ENCODE data around the gene HSD3B1.
A peak's percentile ranks its signal among the peaks of the same experiment; 100 is the strongest.

HSD3B1 gene

DNA sequence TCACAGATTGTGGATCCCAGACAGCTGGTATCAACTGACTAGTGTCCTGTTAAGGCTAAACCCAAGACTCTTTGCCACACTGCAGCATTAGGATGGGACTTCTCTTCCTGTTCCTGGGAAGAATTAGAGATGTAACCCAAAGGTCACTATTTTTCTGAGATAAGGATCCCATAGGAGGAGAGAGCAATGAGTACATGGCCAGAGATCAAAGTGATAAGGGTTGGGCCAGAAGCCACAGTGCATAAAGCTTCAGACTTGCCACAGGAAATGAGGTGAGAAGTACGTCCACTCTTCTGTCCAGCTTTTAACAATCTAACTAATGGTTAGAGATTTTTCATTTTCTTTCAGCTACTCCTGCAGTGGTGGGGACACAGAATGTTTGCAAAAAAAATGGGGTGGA lies at the start of gene HSD3B1:
TSS of gene HSD3B1 (plus strand) at position 270 of the 400 bp plus-strand sequence. CDS start 267 bp downstream, outside the sequence.
- no peak for DNase-seq (ENCODE audit: low spot score)

DNA sequence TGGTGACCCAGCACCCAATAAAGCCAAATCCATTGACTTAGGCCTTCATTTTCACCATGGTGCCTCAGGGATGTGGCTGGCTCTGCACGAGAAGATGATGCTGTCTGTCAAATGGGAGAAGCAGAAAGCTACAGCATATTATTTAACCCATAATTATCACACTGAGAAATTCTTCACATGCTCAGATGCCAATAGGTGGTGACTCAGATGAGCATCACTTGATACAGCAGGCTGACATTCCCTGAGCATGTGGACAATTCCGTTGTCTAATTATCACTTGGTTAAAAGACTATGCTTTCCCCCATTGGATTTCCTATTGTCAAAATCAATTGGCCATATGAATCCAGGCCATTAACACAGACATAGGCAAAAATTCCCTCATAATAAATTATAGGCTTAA lies 44.0 kb upstream of the HSD3B1 start:
- no peak for DNase-seq (ENCODE audit: low spot score)

DNA sequence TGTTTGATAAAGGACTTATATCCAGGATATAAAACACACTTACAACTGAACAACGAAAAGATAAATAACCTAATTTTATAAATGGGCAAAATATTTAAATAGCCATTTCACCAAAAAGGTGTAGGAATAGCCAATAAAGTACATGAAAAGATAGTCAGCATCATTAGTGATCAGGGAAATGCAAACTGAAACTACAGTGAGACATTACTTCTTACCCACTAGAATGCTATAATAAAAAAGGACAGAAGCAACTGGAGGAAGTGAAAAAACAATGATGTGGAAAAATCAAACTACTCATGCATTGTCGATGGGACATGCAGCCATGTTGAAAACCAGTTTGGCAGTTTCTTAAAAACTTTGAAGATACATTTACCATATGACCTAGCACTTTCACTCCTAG lies 43.4 kb upstream of the HSD3B1 start:
- no peak for DNase-seq (ENCODE audit: low spot score)

DNA sequence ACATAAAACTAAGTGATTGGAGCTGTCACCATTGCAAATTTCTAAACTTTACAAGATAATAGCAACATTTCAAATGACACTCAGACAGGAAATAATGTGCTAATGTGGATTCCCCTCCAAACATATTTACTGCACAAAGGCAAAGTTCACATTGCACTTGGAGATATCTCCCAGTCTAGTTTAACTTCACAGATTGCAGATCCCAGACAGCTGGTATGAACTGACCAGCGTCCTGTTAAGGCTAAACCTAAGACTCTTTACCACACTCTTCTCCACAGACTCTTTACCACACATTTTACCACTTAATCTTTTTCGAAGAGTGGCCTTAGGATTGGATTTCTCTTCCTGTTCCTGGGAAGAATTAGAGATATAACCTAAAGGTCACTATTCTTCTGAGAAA lies 40.6 kb upstream of the HSD3B1 start:
- DNase-seq (ENCODE audit: low spot score), result no peak

DNA sequence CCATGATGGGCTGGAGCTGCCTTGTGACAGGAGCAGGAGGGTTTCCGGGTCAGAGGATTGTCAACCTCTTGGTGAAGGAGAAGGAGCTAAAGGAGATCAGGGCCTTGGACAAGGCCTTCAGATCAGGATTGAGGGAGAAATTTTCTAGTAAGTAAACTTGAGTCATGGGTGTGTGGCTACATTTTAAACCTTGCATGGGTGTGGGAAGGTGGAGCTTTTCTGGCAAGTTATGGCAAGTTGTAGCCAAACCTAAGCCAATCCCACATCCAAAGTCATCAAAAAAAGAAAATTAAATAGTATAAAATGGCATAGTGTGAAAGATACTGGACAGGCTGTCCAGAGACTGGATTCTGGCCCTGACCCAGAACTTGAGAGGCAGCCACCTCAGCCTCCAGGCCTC lies 39.8 kb upstream of the HSD3B1 start:
- DNase-seq (ENCODE audit: low spot score), result no peak

DNA sequence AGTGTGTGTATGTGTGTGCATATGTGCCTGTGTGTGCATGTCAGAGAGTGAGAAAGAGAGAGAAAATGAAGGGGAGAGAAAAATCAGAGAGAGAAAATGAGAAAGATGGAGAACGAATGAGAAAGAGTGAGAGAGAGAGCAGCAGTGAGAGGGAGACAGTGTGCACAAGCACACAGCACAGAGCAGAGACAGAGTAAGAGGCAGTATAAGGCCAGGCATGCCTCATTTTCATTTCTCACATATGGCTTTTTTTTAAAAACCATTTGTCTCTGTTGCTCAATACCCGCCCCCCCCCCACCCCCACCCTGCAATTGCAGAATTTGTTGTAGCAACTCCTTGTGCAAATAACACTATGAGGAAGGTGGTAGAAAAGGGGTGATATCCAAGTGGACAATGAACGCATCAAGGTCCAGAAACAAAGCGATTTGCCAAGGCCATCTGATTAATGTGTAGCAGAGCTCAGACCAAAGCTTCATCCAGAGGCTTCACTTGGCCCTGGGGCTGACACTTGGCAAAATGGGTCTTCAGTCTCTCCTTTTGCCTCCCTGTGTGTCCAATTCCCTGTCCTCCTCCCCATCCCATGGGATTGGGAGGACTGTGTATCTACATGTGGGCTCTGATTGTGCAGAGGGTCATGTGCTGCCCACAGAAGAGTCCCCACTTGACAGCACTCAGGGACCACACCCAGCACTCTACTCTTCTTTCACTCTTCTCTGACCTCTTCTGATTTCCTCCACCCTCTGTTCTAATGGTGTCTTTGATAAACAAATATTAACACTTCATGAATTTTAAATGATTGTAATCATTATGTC lies 38.9 kb upstream of the HSD3B1 start:
- DNase-seq (ENCODE audit: low spot score), result no peak

DNA sequence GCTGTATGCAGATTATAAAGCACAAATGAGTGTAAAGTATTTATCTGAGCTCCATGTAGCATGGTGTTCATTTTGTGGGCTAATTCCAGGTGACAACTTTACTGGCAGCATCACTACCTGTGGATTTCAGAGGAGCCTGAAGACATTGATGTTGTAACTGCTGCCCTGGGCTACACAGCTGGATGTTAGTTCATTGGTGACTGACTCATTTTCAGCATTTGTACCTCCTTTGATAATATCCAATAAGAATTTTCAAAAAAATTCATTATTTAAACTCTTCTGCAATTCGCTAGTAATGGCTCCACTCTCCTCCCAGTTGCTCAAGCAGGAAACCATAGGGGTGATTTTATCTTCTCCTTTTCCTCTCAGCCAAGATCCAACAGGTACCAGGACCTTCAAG lies 37.3 kb upstream of the HSD3B1 start:
- DNase-seq (ENCODE audit: low spot score), result no peak

DNA sequence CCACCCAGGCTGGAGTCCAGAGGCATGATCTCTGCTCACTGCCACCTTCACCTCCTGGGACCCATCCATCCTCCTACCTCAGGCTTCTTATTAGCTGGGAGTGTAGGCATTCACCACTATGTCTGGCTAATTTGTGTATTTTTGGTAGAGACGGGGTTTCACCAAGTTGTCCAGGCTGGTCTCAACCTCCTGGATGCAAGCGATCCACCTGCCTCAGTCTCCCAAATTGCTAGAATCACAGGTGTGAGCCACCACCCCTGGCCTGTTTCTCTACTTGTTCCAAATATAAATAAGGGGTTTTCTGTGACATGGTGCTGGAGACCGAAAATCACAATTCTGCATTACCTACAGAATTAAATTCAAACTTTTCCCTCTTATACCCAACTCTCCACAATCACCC lies 36.6 kb upstream of the HSD3B1 start:
- DNase-seq (ENCODE audit: low spot score), result no peak

DNA sequence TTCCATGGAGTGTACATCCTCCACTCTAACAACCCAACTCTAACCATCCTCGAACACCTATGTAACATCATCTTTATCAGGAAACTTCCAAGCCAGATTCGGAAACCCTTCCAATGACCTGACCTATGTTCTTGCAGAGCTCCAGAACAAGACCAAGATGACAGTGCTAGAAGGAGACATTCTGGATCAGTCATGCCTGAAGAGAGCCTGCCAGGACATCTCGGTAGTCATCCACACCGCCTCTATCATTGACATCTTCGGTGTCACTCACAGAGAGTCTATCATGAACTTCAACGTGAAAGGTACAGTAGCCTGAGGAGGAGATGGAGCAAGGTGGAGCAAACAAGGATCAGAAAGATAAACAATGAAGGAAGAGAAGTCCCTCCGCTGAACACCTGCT lies 36.1 kb upstream of the HSD3B1 start:
- DNase-seq (ENCODE audit: low spot score), result no peak

DNA sequence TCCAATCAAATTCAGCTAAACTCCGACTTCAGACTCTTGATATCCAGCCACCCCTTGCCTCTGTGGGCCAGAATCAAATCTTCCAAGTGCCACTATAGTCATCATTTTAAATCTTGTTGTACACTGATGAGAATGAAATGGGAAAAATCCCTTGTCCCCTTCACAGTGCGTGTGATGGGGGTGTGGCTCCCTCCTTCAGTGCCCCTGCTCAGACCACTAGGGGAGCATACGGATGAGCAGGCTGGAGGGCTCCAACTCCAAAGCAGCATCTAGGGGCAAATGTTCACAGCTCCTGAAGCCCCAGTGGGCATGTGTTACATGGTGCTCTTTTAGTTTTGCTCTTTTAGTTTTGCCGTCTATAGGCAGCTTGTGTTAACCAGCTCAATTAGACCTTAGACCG lies 35.4 kb upstream of the HSD3B1 start:
- no peak for DNase-seq (ENCODE audit: low spot score)

DNA sequence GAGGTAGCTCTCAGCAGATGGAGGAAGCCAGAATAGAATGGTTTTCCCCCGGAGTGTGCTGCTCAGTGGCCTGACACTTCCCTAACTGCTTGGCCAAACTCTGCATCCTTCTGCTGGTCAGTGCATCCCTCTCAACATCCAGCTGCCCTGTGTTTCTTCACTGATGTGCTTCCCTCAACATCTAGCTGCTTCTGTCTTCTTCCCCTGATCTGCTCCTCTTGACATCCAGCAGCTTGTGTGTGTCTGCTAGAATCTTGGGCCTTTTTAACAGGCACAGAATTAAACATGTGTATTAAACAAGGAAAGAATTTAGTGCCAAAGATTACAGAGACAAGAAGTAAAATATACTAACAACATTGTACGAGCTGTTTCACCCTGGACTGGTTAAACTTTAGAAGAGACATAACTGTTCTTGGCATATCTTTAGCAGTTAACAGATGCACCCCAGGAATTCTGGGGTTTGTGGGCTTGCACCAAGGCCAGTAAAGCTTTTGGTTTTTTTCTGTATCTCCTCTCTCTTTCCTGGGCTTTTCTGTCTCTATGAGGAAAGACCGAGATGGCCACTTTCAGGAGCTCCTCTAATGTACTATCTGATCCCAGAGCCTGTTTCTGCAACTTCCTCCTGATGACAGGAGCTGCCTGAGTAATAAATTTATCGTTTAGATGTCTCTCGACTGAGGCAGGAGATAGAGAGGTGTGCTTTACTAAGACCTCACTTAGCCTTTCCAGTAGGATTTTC lies 34.8 kb upstream of the HSD3B1 start:
- DNase-seq (ENCODE audit: low spot score), result no peak

DNA sequence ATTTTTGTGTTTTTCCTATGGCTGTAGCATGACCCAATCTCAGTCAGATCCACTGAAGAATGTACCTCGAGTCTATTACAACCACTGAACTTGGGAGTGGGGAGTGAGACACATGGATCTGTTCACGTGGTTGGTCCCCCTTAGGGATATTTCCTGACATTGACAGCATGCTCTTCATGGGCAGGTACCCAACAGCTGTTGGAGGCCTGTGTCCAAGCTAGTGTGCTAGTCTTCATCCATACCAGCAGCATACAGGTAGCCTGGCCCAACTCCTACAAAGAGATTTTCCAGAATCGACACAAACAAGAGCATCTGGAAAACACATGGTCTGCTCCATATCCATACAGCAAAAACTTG lies 34.2 kb upstream of the HSD3B1 start:
- DNase-seq (ENCODE audit: low spot score), result no peak

DNA sequence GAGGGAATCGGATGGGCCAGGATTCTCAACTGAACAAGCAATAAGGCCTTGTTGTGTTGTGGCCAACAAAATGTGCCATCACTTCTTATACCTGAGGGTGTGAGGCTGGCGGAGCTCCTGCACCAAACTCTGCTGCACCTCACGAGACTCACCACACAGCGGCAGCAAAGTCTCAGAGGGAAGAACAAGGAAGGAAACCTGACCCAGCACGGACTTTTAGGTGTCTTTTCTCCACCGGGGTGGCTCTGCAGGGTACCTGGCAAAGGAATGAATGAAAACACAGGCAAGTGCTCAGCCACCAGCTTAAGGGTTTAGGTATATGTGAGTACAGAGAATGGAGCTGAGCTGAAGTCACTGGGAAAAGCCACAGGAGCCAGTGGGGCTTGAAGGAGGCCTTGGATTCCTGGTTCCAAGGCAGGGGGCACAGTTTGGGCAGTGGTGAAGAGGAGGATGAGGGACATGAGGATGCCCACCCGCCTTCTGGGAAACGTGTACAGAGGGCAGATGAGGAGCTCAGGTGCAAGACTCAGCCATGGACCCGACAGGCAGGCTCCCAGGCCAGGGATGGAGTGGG lies 31.1 kb upstream of the HSD3B1 start:
- DNase-seq (ENCODE audit: low spot score), result peak; percentile 15

DNA sequence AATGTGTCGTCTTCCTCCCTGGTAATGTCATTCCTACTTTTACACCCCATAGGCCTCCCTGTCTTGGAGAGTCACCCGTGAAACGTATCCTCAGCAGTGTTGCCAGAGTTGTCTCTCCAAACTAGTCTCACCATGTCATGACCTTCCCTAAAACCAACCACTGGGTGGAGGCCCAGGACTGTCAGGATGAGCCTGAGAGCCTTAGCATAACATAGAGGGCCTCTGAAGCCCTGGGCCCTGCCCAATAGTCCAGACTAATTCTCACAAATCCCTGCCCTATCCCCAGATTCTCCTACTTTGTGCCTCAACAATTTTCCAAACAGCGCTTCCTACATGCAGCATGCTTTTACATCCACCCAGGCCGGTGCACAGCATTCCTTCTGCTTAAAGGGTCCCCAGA lies 29.3 kb upstream of the HSD3B1 start:
- DNase-seq (ENCODE audit: low spot score), result no peak

DNA sequence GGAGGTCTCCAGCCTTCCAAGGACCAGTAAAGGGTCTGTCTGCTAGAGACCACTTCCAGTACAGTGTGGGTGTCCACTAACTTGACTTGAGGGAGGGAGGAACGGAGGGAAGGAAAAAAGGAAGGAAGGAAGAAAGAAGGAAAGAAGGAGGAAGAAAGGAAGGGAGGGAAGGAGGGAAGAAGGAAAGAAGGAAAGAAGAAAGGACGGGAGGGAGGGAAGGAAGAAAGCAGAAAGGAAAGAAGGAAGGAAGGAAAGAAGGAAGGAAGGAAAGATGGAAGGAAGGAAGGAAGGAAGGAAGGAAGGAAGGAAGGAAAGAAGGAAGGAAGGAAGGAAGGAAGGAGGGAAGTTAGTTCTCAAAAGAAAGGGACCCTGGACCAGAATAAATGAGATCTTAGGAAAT lies 26.8 kb upstream of the HSD3B1 start:
- DNase-seq (ENCODE audit: low spot score), result no peak

DNA sequence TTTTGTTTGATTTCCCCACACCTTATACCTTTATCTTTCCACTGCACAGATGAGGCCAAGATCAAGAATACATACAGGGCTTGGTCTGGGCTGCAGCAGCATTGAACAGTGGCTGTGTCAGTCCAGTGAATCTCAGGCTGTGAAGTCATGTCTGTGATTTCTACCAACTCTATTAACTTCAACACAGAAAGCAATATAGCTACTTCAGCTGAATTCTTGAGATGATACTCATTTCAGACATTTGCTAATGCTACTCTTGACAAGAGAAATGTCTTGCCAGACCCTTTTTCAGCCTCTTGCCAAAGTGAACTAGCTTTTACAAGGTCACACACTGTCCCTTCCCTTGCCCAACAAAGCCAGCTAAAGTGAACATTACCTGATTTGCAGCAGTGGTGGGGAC lies 25.1 kb upstream of the HSD3B1 start:
- no peak for DNase-seq (ENCODE audit: low spot score)

DNA sequence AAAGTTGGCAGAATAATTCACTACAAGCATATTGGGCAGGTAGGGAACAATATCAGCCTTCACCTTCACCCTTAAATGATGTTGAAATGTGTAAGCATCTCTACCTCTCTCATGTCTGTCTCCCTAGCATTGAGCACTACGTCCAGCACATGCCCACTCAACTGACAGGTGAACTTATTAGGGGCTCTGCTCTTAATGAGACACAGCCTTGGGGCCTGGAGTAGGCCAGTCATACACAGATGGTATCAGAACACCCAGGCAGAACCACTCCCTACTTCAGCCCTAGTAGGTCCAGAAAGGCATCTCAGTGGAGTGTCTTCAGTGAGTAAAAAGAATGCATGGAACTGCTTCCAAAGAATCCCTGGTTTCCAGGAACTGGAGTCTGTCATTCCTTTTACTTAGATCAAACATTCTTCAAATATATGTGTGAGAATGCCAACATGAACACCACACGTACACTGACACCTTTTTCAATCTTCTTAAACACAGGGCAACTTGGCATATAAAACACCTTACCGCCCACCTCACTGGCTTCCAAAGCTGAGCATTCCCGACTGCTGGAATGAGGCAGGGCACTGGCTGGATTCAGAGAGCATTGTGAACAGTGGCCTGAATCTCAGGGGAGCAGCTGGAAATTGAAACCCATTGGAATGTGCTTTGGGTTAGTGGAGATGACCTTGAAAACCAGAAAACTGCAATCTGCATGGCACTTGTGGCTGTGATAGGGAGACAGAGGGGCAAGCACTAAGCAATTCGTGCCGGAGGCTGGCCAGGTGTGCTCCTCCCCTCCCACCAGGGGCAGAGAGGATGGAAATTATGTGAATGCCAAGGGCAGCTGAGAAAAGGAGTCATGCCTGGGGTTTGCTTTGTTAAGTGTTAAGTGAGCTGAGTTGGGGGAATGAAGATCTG lies 24.2 kb upstream of the HSD3B1 start:
- no peak for DNase-seq (ENCODE audit: low spot score)

DNA sequence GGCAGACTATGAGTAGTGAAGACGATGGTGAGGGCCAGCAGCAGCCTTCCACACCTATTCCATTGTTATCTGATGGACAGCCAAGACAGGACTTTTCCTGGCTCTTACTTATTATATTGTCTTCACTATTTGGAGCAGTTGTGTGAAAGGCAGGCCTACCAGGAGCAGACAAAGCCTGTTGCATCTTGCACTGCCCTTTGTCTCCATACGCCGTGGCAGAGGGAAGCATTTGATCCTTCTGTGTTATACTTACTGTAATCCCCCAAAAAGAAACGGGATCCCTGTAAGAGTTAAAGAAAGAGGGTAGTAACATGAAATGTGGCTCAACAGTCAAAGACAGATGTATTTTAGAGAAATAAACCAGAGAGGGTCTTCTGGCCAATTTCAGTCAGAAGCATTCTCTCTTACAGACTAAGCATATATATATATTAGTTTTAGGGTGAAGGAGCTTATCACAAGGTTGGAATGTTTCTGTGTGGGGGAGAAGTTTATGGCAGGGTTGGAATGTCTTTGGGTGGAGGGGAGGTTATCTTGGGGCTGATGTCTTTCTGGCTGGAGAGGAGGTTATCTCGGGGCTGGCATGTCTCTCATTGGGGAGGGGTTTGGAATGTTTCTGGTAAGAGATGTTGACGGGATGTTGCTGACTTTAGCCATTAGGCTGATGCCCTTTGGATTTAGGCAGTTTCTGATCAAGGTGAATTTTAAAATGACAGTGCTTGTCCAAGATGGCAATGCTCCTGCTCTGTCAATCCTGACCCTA lies 23.4 kb upstream of the HSD3B1 start:
- DNase-seq (ENCODE audit: low spot score), result no peak

DNA sequence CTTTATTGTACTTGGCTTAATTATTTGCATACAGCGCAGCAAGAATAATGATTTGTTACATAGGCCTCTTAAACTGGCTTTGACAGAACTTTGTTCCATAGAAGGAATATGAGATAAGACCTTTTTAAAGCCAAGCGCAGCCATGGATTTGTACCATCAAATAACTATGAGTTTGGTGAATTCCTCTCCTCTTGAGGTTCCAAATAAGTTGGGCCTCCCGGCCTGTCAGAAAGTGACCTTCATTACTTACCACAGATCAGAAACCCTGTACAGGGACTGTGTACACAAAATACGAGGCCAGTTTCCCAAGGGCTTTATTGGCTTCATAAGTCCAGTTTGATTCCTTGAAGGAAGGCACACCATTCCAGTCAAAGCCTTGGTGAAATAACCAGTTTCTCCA lies 21.8 kb upstream of the HSD3B1 start:
- no peak for DNase-seq (ENCODE audit: low spot score)

DNA sequence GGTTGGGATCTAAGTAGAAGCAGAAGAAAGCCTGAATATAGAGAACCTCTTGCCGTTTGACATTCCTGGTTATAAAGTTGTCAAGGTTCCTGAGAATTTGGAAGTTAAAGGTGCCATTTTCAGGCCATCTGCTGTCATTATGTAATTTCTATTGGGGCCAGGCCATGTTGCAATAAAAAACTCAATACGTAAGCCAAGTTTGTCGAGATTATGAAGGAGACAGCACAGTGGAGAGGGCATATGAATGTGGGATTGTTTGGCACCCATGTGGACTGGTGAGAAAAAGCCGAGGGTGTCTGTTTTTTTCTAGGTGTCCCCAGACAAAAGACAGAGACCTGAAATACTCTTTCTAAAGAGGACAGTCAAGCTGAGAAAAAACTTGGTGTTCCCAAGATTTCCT lies 18.8 kb upstream of the HSD3B1 start:
- no peak for DNase-seq (ENCODE audit: low spot score)

DNA sequence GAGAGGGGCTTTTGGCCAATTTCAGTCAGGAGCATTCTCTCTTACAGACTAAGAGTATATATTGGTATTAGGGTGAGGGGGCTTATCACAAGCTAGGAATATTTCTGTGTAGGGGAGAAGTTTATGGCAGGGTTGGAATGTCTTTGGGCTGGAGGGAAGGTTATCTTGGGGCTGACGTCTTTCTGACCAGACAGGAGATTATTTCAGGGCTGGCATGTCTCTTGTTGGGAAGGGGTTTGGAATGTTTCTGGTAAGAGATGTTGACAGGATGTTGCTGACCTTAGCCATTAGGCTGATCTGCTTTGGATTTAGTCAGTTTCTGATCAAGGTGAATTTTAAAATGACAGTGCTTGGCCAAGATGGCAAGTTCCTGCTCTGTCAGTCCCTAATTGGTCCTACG lies 17.8 kb upstream of the HSD3B1 start:
- no peak for DNase-seq (ENCODE audit: low spot score)

DNA sequence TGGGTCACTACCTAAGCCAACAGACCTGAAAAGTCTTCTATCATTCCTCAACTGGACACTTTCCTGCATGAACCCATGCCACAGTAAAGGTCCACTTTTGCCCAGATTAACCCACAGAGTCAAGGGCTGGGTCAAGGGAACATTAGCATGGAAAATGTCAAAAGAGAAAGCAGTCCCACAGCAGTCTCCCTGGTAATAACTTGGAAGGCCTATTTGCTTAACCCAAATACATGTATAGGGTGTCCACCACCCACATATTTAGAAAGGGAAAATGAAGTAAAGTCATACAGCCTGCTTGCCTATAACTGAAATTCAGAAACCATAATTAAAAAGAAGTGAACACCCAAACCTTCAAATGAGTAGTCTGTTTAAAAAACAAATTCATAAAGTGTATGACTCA lies 16.1 kb upstream of the HSD3B1 start:
- DNase-seq (ENCODE audit: low spot score), result no peak
